Measurements from ENCODE around the gene ZNF407.

Gene ZNF407

DNA sequence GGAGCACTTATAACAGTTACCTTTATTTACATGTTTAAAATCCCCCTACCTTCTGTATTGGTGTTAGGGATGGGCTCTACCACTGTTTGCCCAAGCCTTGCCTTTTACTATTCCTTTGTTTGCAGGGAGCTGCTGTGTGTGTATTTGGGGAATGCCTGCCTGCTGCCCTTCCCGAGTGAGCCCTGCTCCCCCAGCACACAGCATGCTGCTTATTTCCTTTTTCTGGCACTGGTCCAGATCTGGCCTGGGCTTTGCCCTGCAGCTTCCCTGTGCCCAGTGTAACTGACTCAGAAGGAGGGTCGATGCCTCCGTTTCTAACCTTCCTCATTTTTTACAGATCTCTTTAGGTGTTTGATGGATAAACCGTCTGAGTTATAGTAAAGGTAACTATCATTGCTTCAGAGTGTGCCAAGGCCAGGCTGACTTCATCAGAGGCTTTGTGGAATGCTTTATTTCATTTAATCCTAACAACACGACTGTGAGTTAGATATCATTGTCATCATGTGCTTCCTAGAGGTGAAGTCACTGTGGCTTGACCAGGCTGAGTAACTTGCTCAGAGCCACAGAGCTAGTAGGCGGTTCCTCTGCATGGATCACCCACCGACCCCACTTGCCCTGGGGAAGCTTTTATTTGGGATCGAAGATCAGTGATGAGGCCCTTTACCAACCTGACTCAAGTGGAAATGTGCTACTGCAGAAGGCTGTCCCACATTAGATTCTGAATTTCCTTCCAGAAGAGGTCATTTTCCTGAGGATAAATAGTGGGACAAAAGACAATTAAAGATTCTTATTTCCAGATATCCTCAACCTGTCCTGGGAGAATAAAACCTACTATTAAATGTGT lies 238.8 kb downstream of the ZNF407 start:
- FAIRE-seq, result no peak

DNA sequence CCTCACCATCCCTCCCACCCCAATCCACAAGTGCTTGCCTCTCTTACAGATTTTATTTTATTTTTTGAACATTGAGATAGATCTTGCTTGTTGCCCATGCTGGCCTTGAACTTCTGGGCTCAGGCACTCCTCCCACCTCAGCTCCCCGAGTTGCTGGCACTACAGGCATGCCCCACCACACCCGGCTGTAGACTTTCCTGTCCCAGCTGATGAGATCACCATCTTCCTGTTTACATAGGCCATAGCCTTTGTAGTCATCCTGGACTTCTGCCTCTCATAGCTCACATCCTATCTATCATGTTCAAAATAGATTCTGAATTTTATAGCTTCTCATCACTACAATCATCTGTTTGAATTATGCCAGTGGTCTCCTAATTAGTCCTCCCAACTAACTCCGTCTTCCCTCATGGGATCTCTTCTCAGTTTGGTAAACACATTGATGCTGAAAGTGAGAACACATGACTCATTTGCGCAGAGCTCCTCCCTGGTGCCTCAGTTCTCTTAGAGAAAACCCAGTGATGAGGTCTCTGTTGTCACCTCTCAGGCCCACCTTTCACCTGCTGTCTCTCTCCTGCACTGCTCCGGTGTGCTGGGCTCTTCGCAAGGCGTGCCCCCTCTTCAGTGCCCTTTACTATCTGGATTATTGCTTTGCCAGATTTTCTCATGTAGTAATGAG lies 243.0 kb downstream of the ZNF407 start:
- FAIRE-seq, result no peak

DNA sequence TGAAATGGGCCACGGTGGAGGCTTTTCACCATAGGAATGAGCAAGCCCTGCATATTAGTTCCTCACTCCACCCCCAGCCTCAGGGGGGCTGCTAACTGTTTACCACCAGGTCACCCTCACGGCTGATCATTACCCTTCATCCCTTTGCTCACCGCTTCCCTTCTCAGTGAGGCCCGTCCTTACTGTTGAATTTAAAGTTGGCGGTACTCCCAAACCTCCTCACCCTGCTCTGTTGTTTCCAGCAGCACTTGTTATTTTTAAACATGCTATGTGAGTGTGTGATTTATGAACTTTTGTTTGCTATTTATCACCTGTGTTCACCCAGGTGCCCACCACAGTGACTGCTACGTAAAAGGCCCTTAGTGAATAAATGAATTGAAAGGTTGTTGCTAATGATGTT lies 243.6 kb downstream of the ZNF407 start:
- FAIRE-seq, result no peak

DNA sequence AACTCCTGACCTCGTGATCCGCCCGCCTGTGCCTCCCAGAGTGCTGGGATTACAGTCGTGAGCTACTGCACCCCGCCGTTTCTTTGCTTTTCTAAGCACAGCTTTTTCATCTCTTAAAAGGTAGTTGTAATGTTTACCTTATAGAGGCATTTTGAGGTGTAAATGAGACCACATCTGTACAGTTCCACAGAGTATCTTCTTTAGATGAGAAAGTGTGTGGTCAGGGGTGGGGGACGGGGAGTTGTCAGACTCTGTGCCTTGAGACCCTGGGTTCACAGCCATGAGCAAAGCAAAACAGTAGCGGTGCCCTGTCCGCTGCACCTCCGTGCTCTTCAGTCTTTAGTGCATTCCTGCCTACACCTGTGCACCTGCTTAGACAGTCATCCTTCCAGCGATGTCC lies 251.6 kb downstream of the ZNF407 start:
- FAIRE-seq, result no peak

DNA sequence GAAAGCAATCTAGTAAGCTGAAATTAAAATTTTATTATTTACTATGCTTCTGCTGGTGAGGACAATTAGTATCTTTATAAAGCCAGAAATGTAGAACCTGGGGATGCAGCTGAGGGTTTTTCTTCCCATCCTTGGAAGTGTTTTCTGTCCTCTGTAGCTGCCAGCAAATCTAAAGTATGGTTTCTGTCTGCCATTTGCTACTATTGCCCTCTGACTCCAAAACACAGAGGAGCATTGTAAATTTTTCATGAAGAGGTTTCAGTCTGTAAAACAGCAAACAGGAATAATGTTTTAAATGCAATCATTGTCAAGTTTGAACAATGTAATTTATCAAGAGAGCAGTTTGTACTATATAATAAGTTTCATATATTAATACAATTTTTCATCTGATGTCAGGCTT lies 258.8 kb downstream of the ZNF407 start:
- no peak for FAIRE-seq

DNA sequence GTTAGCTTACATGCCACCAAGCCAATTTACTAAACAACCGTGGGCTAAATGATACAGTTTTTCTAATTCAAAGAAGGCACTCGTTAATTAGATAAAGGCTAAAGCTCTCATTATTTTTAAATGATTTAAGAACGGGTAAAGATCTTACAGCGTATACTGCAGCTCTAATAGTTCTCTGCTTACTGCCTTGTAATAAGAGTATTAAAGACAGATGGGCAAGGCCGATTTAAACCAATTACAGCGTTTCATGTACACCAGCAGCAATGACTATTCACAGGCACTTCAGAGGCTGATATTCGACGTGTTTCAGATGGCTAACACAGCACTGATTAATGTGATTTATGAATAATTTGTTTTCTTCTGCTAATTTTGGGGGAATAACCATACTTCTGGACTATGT lies 259.3 kb downstream of the ZNF407 start:
- FAIRE-seq, result no peak

DNA sequence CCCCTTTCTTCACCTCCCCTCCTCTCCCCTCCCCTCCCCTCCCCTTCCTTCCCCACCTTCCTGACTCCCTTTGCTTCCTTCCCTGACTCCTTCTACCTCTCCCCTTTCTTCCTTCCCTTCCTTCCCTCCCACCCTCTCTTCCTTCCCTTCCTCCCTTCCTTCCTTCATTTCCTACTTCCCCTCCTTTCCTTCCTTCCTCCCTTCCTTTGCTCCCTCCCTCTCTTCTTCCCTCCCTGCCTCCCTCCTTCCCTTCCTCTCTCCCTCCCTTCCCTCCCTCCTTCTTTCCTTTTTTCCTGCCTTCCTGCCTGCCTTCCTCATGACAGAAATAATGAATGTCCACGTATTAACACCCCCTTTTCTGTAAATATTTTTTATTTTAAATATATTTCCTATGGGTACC lies 260.2 kb downstream of the ZNF407 start:
- FAIRE-seq, result no peak

DNA sequence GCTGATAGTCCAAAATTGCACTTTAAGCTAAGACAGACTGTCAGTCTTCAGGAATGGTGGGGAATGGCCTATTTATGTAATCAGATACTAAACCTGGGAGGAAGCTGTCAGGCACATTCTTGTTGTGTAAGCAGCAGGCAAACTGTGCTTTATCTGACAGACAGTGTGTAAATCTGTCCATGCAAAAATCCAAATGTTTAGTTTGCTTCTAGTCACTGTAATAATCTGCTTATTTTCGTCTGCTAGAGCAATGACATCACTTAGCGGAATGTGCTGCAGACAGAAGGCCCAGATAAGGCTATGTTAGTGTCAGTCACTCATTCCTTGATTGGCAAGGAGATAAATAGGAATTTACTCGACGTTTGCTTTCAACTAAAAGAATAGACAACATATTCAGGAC lies 263.5 kb downstream of the ZNF407 start:
- no peak for FAIRE-seq

DNA sequence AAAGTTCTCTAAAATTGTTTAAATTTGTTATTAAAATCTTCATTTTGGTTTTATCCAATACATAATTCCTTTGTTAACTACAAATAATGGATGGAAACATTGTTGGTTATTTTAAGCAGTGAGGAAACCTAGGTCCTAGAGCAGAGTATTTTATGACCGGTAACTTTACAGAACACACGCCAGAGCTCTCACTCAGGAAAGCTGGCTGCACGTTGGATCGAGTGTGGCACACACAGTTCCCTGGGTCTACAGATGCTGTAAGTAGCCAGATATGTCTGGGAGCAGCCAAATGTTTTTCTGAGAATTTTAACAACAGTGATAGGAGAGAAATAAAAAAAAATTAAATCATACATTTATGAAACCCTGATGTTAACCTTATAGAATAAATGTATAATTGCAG lies 264.4 kb downstream of the ZNF407 start:
- FAIRE-seq, result no peak

DNA sequence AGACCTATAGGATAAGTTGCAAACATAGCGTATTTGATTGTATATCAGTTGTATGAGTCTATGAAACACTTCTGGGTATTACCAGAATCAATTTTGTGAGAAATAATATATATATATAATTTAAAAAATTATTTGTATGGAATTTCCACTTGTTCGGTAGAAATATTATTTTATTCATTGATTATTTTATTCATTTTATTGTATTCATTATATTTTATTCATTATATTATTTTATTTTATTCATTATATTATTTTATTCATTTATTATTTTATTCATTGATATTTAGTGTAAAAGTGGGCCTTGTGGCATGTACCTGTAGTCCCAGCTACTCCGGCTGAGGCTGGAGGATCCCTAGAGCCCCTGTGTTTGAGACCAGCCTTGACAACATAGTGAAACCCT lies 268.9 kb downstream of the ZNF407 start:
- FAIRE-seq, result peak; percentile 75

DNA sequence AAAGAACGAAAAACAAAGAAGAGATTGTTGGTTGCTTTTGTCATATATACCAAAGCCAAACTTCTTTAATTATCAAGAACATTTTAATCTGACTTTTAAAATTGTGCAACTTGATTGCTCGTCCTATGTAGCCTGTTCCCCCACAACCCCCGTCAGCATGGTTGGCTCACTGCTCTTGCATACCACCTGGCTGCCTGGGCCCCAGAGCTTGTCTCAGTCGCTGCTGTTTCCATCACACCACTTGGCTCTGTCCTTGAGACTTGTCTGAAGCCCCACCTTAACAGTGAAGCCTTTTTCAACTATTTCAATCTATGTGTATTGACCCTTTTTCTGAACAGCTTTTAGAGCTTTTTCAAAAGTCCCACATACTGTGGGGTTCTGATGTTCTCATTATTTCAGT lies 270.8 kb downstream of the ZNF407 start:
- FAIRE-seq, result no peak

DNA sequence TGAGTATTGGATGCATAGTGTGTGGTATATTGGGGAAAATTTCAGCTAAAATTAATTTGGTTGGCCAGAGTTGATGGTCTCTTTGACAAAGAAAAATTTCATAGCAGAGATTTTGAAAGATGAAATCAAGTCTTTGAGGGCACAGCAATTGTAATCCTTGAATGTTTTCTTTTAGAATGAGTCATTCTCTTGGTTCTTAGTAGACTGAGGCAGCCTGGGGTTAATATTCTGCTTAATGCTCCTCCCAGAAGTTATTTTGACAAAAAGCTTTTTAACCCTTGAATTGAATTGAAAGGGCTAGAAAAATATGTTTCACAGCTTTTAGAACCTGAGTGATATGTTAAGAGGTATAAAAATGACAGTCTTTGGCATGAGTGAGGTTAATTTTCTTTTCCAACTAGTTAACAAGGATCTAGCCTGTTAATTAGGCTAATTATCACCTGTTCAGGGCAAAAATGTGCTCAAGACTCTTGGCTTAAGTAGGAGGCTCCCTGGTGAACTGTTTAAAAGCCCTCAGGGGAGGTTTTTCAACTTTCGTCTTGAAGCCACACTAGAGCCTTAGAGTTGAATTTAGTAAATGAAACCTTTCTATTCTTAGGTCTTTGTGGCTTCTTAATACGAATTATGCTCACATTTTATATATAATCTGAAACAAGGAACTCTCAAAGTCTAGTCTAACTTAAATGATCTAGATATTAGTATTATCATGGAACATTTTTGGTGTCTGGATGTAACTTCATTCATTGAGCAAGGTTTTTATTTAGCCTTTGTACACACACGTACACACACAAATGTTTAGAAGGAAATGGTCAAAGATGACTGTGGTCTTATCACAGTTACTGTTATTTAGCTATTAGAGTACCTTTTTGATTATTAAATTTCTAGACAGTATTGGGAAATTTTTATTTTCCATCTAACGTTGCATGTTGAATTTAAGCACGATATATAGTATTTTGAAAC lies 272.5 kb downstream of the ZNF407 start:
- FAIRE-seq, result no peak

DNA sequence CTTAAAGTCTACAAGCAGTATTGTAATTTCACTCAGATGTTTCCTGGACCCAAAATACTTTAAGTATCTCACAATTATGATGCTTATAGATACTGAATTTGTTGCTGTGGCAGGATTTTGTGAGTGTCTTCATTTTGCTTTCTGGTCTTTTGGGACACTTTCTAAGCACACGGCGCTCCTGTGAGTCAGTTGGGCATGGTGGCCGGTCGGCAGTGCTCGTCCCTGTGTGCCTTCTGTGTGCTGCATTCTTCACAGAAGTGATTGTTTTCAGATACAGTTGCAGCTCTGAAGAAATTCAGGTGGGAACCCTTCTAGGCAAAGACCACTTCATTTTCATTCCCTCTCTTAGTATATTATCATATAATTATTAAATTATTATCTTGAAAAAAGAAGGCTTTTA lies 273.3 kb downstream of the ZNF407 start:
- FAIRE-seq, result no peak

DNA sequence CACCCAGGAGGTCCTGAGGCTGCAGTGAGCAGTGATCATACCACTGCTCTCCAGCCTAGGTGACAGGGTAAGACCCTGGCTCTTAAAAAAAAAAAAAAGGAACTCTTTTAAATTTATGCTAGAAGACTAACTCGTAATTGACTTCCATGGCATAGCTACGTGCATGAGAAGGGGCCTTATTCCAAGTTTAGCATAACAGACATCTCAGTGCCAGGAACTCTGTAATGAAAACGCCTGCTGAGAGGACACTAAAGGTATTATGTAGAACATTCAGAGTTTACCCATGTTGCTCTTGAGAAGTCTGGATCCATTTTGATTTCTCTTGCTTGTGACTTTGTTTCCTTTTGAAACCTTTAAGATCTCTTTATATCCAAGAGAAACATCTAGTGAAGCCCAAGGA lies 276.0 kb downstream of the ZNF407 start:
- FAIRE-seq, result no peak

DNA sequence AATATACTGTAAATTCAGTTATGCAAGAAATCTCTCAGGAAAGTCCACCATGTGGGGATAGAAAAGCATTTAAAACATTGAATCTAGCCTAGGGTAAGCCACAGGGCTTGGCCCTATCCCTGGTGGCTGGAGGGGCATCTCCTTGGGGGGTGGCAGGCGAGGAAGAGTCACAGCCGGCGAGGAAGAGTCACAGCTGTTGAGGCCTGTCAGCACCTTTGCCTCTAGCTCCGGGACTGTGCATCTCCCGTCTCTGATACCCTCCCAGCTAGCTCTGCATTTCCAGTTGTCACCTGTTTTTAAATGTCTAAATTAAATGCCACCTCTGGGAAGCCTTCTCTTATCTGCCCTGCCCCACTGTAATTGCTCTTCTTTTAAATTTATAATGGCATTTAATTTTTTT lies 276.7 kb downstream of the ZNF407 start:
- no peak for FAIRE-seq

DNA sequence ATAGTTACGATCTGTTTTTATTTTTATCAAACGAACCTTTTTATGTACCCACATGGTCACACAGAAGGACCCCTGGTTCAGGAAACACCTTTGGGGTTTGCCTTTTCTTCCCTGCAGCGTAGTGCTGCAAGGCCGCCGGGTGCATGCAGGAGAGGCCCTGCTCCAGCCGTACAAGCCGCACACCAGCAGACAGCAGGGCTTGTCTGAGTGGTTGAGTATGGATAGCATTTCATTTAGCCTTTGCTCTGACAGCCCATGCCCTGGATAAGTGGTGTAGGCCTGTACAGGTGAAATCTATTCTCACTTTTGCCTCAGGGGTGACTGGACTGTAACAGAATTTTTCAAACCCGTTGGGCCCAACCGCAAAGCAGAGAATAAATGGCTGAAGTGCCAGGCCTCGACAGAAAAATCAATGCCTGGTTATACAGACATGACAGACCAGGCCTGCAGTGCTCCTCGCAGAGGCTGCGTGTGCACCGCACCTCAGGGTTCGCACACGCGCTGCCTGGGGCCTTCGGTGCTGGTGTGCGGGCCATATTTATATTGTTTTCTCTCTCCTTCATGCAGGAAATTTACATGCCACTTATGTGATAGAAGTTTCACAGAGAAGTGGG lies 279.1 kb downstream of the ZNF407 start:
- FAIRE-seq, result no peak

DNA sequence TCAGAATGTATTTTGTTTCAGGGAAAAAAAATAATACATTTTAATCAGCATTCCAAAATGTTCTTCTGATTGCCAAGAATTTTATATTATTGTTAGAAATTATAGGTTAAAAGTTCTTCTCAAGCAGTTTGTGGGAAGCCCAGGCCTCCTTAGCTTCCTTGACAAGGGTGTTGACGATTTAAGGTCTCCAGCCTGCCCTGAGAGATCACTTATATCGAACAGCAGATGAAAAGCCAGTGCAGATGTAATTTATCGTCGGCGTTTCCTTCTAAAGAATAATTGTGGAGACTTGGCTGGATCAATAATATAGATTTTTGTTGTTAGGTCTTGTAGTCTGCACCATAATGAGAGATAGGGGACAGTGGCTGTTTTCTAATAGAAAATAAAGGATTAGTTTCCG lies 280.6 kb downstream of the ZNF407 start:
- FAIRE-seq, result no peak

DNA sequence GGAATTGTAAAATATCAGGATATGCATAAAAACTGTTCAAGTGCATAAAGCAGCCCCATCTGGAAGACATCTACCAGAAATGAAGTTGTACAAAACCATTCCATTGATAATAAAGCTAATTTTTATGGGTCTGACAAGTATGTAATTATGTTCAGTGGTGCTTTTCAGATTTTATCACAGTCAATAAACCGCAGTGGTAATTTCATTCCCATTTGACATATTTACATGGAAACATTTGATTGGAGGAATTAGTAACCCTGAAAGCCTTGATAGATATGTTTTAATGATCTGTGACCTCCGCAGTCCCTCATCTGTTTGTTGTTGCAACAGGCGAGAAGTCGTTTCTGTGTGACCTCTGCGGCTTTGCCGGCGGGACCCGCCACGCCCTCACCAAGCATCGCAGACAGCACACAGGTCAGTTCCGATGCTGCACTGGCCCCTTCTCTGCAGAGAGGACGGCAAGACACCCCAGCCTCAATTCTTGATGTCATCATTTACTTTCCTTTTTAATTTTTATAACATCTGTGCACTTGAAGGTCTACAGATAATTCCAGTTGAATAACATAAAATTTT lies 283.1 kb downstream of the ZNF407 start:
- no peak for FAIRE-seq

DNA sequence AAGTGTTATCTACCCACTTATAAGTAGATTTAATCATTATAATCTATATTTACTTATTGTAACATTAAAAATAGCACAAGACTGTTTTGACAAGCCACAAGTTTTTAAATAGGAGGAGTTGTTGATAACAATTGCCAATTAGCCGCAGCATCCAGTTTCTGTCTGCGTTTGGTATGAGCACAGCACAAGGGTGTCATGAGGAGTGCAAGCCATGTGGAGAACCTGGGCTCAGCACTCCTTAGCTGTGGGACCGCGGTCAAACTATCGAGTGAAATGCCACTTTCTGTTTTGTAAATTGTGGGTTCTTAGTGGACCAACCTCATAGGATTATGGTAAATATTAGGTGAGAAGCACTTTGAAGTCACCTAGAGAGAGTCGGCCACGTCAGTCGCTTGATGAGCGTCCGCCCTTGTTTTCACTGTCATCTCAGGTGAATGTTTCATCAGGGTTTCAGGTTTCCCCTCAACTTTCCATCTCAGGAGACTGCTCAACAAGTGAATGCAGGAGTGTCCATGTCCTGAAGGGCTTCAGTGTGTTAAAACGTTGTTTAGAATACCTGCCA lies 294.5 kb downstream of the ZNF407 start:
- no peak for FAIRE-seq

DNA sequence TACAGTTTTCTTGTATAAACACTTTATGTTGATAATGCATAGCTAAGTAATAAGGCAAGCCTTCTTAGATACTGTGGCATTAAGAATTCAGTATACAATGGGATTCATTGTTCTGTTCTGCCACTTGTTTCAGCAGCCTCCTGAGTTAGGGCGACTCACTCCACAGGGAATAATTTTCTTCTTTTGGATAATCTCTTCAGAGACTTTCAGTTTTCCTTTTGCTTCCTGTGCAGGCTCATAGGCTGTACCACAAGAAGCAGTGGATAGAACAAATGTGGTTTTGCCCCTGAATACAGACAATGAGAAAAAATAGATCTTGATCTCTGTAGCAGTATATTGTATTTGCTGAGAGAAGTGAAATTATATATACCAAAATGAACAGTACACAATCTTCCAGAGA lies 298.0 kb downstream of the ZNF407 start:
- FAIRE-seq, result no peak

DNA sequence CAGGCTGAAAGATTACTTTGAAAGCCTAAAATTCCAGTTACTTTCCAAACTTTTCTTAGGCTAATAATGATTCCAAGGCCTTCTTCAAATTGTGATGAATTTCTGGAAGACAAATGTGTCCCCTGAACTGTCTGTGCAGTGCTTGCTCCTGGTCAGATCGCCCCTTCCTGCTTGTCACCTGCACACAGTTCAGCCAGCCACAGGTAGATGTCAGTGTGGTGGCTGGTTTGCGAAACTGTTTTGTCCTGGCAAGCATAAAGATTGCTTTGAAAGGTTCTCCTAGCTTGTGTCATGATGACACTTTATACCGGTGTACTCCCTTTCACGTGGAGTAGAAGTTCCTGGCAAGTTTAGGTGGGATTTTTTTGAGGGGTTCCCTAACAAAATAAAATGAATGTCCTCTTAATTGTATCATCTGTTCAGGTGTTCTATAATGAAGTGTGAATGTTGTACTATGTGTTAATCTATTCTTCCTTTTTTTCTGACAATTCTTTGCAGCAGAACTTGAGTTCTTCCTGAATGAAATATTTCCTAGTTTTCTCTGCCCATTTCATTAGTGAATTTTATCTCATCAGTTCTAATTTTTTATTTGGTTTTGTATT lies 298.8 kb downstream of the ZNF407 start:
- no peak for FAIRE-seq
